IPS DF 4.7 (cell line): ENCODE results near the gene COG5.

Experiments
- DNase-seq: peaks from one replicate; pipeline ENCODE4 v3.0.0-alpha.2; 2013; ENCODE audit warnings: low spot score; ENCODE audit errors: extremely low read depth

The COG5 gene

GRCh38 chr7:107394831-107395230 is 168.9 kb downstream of the COG5 start:
- no peak for DNase-seq

- no peak for DNase-seq
These were observed 169.4 kb downstream of the COG5 start for GRCh38 chr7:107394276-107394675.

- DNase-seq = no peak
These were observed 170.9 kb downstream of the COG5 start for GRCh38 chr7:107392830-107393229.

- no peak for DNase-seq
These were observed 172.8 kb downstream of the COG5 start for GRCh38 chr7:107390916-107391315.

- no peak for DNase-seq
These were observed 175.1 kb downstream of the COG5 start for GRCh38 chr7:107388604-107389003.

- no peak for DNase-seq
These were observed 176.0 kb downstream of the COG5 start for GRCh38 chr7:107387573-107388219.

GRCh38 chr7:107387128-107387527 is 176.6 kb downstream of the COG5 start:
- no peak for DNase-seq

GRCh38 chr7:107386548-107387102 is 177.1 kb downstream of the COG5 start:
- DNase-seq = no peak

GRCh38 chr7:107384025-107384424 is 179.7 kb downstream of the COG5 start:
- no peak for DNase-seq

- DNase-seq = no peak
These were observed 180.5 kb downstream of the COG5 start for GRCh38 chr7:107383203-107383602.

GRCh38 chr7:107381453-107381852 is 182.3 kb downstream of the COG5 start:
- DNase-seq = no peak

GRCh38 chr7:107373354-107373753 is 190.4 kb downstream of the COG5 start:
- DNase-seq = no peak

- no peak for DNase-seq
These were observed 191.4 kb downstream of the COG5 start for GRCh38 chr7:107372298-107372697.

GRCh38 chr7:107370816-107371215 is 192.9 kb downstream of the COG5 start:
- DNase-seq = no peak

GRCh38 chr7:107364787-107365186 is 198.9 kb downstream of the COG5 start:
- no peak for DNase-seq

- no peak for DNase-seq
These were observed 204.0 kb downstream of the COG5 start for GRCh38 chr7:107359520-107360316.

- no peak for DNase-seq
These were observed 208.1 kb downstream of the COG5 start for GRCh38 chr7:107355616-107356015.

- DNase-seq = no peak
These were observed 209.1 kb downstream of the COG5 start for GRCh38 chr7:107354640-107355039.

- no peak for DNase-seq
These were observed 210.0 kb downstream of the COG5 start for GRCh38 chr7:107353701-107354100.

- no peak for DNase-seq
These were observed 217.8 kb downstream of the COG5 start for GRCh38 chr7:107345898-107346297.

- DNase-seq = no peak
These were observed 218.9 kb downstream of the COG5 start for GRCh38 chr7:107344799-107345198.

- DNase-seq = no peak
These were observed 219.4 kb downstream of the COG5 start for GRCh38 chr7:107344286-107344685.

GRCh38 chr7:107338080-107338479 is 225.6 kb downstream of the COG5 start:
- DNase-seq = no peak
